CD4-positive, alpha-beta T cell treated with Interleukin-1 beta for 1 hour (primary cell): ENCODE results near the gene MED13L.
A peak's percentile ranks its signal among the peaks of the same experiment; 100 is the strongest.

Source experiments
- DNase-seq, 2 donors: peaks; one replicate each; pipeline ENCODE4 v3.0.0-alpha.2; 2020 to 2022

The MED13L gene

DNA sequence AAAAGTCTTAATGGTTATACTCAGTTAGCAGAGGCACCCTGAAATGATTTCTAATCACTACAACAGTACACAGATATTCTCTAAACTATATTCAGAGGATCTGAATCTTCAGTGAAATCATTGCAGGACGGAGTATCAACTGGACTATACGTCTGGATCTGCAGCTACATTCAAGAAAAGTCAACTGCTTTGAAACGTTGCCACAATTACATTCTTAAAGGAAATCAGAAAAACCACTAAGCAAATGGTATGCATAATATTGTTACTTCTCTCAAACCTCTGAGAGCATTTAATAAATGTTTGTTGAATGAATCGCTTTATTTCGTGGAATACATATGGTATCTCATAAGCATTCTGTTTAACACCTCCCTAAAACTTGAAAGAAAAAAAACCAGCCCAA is 67.4 kb downstream of the MED13L start:
- DNase-seq: no peak

GRCh38 chr12:116209503-116209902 is 68.0 kb downstream of the MED13L start:
- no peak for DNase-seq

GRCh38 chr12:116207274-116207673 is 70.2 kb downstream of the MED13L start:
- no peak for DNase-seq

DNA sequence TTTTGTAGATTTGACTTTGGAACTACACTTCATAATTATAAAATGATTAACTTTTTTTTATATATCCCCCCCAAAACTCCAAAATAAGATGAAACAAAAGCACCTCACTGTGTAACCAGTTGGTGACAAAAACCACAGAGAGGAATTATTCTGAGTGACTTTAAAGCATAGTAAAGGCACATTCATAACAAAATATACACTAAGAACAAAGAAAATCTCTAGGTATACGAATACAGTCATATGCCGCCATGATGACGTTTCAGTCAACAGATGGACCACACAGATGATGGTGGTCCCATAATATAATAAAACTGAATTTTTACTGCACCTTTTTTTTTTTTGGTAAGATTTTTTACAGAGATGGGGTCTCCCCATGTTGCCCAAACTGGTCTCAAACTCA is 70.7 kb downstream of the MED13L start:
- no peak for DNase-seq

GRCh38 chr12:116204785-116205184 is 72.7 kb downstream of the MED13L start:
- no peak for DNase-seq

DNA sequence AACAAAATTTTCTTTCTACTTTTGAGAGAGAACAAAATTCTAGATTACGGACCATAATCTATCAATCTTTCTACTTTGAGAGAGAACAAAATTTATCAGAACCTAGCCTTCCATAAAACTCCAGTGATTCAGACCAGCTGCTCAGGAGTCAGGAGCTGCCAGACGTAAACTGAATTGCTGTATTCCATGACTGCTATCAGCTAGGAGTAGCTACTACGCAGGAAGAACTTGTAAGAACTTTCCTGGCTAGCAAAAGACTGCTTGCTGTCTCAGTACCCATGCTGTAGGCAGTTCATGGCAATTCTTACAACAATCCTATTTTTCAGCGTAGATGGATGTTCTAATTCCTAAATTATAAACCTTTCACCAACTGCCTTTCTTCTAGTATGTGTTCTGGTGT is 73.3 kb downstream of the MED13L start:
- DNase-seq: no peak

DNA sequence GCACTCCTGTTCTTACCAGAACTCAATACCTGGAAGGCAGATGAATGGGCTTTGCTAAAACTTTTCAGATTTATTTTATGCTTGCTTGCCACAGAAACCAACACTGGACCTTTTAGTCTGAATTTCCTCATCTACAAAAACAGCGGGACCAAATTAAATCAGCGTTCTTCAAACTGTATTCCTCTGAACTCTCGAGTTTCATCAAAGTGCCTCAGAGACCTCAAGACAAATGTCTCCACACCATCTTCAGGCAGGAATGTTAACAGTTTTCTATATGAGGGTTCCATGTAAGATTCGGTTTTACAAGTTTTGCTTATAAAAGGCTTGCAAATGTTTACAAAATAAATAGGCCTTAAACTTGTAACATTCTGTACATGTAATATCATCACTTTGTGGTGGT is 74.6 kb downstream of the MED13L start:
- no peak for DNase-seq

DNA sequence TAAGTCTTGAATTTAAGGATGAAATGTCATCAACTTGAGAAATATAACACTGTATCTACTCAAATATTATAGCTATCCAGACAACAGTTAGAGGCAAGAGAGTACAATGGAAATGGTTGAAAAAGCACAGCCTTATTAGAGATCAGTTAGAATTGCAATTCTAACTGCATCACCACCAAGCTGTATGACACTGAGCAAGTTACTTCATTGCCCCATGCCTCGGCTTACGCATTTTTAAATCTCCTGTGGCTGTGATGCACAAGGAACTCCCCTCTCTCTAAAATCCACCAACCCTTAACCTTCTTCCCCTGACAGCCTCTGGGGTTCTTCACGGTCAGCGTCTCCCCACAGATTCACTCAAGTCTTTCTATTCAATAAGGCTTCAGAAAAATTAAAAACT is 75.1 kb downstream of the MED13L start:
- DNase-seq: no peak

DNA sequence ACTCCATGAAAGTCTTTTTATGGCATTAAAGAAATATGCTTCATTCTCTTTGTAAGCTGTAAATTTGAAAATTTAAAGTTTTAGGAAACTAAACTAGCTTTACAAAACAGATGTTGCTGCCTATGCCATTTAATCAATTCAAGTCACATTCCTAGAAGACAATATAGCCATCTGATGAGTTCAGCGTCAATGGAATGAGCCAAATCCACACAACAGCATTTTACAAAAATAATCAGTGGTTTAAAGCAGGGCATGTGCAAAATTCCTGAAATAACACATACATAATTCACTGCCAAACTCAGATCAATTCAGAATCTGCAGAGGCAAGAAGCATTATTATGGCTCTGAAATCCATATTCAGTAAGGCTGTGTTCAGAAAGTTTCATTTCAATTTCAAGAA is 75.6 kb downstream of the MED13L start:
- DNase-seq: no peak

GRCh38 chr12:116201359-116201758 is 76.1 kb downstream of the MED13L start:
- no peak for DNase-seq

GRCh38 chr12:116200812-116201211 is 76.7 kb downstream of the MED13L start:
- no peak for DNase-seq

- DNase-seq: no peak
Observed at GRCh38 chr12:116199160-116199706, 78.3 kb downstream of the MED13L start.

DNA sequence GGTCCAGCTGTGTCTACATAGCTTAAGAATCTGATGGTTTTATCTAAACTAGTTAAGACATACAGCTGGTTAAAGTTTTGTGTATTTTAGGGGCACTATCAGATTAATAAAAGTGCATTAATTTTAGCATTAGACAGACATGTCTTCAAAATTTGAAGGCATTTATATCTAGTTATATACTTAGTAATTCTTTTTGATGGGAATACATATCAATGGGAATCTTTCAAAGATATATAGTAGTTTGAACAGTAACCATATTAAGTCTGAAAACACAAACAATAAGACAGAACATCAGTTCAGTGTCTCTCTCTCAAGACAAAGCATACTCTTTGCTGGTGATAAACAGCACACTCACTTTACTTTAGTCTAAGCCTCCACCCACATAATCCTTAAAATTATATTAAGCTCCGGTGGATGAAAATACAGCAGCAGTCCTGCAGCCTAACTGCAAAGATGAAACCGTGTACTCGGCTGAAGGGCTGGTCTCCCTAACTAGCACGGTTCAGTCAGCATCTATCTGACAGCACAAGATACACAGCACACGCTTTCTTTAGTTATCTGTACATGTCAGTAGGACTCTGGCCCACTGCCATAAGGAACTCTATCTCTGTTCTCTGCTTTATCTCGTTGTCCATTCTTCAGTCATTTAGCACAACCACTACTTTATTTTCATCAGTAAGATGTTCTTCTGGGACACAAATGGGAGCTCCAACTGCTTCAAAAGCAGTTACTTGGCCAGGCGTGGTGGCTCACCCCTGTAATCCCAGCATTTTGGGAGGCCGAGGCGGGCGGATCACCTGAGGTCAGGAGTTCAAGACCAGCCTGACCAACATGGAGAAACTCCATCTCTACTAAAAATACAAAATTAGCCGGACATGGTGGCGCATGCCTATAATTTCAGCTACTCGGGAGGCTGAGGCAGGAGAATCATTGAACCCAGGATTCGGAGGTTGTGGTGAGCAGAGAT is 80.5 kb downstream of the MED13L start:
- no peak for DNase-seq

DNA sequence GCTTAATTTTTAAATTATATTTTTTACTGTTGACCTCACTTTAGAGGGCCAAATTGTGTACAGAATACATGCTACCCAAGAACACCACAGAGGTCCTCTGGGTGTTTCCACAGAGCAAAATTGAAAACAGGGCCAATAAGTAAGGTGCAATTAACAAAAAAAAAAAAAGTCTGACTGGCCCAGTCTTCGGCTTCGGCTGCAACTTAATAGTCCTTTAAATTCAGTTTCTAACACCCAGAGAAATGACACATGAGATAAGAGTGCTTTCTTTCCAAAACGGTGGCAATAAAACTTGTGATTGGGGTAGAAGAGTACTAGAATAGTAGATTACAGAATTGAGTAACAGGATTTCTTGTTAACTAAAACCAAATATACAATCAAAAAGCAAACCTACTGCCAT is 81.3 kb downstream of the MED13L start:
- no peak for DNase-seq

- DNase-seq: peak; percentile 47 to 65
Observed at GRCh38 chr12:116194935-116195431, 82.5 kb downstream of the MED13L start.

- no peak for DNase-seq
Observed at GRCh38 chr12:116189692-116190091, 87.8 kb downstream of the MED13L start.

GRCh38 chr12:116188581-116188980 is 88.9 kb downstream of the MED13L start:
- no peak for DNase-seq

DNA sequence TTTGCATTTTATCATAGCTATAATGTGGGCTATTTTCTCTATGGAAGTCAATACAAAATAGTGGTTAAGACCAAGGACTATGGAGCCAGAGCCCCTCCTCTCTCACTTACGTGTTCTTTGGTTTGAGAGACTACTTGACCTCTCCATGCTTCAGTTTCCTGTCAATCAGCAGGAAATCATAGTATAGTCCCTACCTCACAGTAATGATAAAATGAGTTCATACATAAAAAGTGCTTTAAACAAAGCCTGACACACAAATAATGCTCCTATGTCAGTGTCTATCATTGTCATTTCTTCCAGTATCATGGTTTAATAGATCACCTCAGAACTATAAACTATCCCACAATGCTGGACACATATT is 90.4 kb downstream of the MED13L start:
- DNase-seq: no peak

DNA sequence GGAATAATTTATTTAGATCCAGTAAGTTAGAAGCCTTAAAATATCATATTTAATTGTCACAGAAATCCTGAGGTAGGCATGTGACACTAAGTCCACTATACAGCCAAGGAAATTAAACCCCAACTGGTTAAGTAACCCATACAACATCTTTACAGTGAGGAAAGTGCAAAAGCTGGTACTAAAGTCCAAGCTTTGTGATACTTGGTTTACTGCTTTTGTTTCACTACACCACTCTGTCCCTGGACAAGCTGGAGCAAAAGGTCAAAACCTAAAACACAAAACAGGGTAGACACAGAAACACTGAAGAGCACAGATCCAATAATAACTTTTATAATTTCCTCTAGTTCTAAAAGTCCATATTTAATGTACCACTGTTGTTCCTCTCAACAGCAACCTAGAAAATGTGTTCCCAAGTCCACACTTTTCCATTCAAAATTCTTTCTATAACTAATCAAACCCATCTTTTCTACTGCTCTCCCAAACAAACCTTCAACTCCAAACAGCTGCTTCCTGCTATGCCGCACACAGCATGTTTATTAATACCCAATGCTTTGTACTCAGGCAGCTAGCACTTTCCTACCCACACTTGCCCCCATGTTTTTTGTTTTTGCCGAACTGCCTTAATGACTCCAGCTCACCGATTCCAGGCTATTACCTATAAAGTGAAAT is 90.9 kb downstream of the MED13L start:
- no peak for DNase-seq

GRCh38 chr12:116184763-116185162 is 92.7 kb downstream of the MED13L start:
- no peak for DNase-seq

- DNase-seq: no peak
Observed at GRCh38 chr12:116183741-116184141, 93.8 kb downstream of the MED13L start.

DNA sequence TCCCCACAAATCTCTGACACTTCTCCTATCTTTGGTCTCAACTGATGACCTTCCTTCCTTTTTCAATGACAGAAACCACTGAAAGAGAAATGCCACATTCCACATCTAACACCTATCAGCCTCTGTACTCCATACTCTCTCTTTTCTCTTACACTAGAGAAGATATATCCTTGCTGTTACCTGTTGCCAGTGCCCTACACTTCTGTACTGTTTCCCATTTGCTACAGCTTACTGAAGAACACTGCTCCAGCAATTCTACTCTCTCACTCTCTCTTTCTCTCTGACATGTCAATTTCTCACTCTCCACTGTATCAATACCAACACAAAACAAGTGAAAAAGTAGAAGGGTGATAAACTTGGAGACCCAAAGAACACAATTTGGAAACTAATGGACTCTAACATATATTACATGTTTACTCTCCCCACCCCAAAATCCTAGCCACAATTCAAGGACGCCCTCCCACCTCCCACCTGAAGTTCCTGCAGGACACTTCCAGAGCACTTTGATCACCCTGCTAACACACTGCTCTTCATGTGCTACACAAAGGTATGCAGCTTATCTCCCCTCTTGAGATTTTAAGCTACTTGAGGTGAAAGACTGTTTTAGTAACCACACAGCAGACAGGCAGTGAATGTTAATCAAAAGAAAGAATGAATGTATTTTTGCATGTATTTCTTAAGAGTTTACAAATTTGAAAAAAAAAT is 95.0 kb downstream of the MED13L start:
- DNase-seq: no peak

DNA sequence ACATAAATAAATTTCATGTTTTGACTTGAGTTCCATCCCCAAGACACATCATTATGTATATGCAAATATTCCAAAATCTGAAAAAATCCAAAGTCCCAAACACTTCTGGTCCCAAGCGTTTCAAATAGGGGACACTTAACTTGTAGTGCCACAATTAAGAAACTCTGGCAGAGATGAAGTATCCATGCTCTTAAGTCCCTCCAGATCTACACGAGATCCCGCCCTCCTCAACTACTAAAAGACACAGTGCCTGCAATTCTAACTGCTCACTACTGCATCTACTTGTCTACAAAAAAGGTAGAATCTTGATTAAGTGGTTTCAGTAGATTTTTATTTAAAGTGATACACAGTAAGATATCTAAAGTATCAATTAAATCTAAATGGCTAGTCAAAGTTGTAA is 97.0 kb downstream of the MED13L start:
- DNase-seq: no peak
